ENCODE data around the gene PLEKHA7. TPM values are rescaled to one million over a fixed set of nuclear protein-coding genes. Genes with fewer than 3 reads are reported as not detected.

The PLEKHA7 gene
- total and polyA plus RNA-seq, 2 of the 13 experiments (the other 11 are each of a cell fraction or from before 2014, with no cell fraction given): 17.5 to 18.7 TPM

DNA sequence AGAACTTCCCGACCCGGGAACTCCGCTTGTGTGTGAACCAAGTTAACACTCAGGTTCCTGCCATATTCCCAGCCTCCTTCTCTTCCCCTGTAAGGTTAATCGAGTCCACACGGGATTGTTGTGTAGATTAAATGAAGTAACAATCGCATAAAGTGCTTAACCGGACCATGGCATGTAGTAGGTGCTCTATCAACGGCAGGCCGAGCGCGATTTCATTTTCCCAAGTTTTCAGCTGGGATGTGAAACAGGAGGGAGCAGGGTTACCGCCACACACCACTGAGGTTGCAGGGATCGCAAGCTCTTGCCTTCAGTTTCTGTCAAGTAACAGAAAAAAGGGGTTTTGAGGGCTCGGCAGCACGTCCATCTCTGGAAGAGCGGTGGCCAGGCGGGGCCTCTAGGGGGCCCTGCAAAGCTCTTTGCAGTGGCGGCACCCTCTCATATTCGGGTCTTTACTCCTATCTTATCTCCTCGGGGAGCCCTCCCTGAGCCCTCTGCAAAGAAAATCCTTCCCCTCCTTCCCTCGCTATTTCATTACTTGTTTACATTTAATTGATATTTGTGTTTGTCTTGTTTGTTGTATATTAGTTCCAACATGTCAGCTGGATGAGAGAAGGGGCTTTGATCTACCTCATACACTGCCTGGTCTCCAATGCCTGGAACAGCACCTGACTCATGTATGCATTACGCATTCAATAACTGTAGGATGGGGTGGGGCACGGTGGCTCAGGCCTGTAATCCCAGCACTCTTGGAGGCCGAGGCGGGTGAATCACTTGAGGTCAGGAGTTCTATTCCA, 816 bp upstream of the PLEKHA7 start (continued):
- TF ChIP-seq KLF13 (CRISPR knock-in tag; IDR thresholded peaks at IDR 0.05) (no peak), TAF15 (IDR thresholded peaks at IDR 0.05; ENCODE audit: low read depth, low read length, poor library complexity, severe bottlenecking) (no peak), ZMYM3 (CRISPR knock-in tag; IDR thresholded peaks at IDR 0.05) (0 out of 2 replicates have a peak, but pooled peaks have one; percentile 27), ZNF781 (CRISPR knock-in tag; IDR thresholded peaks at IDR 0.05; ENCODE audit: borderline replicate concordance, not compliant biosample characterization) (peak; percentile 23), RAD21 (CRISPR knock-in tag; IDR thresholded peaks at IDR 0.05) (peak; percentile 38; the same call in 1 of the 2 replicates), PAWR (CRISPR knock-in tag; IDR thresholded peaks at IDR 0.05; ENCODE audit: borderline replicate concordance) (no peak)
- TF ChIP-seq, protein P1, sequence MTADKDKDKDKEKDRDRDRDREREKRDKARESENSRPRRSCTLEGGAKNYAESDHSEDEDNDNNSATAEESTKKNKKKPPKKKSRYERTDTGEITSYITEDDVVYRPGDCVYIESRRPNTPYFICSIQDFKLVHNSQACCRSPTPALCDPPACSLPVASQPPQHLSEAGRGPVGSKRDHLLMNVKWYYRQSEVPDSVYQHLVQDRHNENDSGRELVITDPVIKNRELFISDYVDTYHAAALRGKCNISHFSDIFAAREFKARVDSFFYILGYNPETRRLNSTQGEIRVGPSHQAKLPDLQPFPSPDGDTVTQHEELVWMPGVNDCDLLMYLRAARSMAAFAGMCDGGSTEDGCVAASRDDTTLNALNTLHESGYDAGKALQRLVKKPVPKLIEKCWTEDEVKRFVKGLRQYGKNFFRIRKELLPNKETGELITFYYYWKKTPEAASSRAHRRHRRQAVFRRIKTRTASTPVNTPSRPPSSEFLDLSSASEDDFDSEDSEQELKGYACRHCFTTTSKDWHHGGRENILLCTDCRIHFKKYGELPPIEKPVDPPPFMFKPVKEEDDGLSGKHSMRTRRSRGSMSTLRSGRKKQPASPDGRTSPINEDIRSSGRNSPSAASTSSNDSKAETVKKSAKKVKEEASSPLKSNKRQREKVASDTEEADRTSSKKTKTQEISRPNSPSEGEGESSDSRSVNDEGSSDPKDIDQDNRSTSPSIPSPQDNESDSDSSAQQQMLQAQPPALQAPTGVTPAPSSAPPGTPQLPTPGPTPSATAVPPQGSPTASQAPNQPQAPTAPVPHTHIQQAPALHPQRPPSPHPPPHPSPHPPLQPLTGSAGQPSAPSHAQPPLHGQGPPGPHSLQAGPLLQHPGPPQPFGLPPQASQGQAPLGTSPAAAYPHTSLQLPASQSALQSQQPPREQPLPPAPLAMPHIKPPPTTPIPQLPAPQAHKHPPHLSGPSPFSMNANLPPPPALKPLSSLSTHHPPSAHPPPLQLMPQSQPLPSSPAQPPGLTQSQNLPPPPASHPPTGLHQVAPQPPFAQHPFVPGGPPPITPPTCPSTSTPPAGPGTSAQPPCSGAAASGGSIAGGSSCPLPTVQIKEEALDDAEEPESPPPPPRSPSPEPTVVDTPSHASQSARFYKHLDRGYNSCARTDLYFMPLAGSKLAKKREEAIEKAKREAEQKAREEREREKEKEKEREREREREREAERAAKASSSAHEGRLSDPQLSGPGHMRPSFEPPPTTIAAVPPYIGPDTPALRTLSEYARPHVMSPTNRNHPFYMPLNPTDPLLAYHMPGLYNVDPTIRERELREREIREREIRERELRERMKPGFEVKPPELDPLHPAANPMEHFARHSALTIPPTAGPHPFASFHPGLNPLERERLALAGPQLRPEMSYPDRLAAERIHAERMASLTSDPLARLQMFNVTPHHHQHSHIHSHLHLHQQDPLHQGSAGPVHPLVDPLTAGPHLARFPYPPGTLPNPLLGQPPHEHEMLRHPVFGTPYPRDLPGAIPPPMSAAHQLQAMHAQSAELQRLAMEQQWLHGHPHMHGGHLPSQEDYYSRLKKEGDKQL (CRISPR knock-in tag; IDR thresholded peaks at IDR 0.05; ENCODE audit: low read depth): no peak
- TF ChIP-seq, protein P2, sequence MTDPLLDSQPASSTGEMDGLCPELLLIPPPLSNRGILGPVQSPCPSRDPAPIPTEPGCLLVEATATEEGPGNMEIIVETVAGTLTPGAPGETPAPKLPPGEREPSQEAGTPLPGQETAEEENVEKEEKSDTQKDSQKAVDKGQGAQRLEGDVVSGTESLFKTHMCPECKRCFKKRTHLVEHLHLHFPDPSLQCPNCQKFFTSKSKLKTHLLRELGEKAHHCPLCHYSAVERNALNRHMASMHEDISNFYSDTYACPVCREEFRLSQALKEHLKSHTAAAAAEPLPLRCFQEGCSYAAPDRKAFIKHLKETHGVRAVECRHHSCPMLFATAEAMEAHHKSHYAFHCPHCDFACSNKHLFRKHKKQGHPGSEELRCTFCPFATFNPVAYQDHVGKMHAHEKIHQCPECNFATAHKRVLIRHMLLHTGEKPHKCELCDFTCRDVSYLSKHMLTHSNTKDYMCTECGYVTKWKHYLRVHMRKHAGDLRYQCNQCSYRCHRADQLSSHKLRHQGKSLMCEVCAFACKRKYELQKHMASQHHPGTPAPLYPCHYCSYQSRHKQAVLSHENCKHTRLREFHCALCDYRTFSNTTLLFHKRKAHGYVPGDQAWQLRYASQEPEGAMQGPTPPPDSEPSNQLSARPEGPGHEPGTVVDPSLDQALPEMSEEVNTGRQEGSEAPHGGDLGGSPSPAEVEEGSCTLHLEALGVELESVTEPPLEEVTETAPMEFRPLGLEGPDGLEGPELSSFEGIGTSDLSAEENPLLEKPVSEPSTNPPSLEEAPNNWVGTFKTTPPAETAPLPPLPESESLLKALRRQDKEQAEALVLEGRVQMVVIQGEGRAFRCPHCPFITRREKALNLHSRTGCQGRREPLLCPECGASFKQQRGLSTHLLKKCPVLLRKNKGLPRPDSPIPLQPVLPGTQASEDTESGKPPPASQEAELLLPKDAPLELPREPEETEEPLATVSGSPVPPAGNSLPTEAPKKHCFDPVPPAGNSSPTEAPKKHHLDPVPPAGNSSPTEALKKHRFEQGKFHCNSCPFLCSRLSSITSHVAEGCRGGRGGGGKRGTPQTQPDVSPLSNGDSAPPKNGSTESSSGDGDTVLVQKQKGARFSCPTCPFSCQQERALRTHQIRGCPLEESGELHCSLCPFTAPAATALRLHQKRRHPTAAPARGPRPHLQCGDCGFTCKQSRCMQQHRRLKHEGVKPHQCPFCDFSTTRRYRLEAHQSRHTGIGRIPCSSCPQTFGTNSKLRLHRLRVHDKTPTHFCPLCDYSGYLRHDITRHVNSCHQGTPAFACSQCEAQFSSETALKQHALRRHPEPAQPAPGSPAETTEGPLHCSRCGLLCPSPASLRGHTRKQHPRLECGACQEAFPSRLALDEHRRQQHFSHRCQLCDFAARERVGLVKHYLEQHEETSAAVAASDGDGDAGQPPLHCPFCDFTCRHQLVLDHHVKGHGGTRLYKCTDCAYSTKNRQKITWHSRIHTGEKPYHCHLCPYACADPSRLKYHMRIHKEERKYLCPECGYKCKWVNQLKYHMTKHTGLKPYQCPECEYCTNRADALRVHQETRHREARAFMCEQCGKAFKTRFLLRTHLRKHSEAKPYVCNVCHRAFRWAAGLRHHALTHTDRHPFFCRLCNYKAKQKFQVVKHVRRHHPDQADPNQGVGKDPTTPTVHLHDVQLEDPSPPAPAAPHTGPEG (CRISPR knock-in tag; IDR thresholded peaks at IDR 0.05): 0 out of 2 replicates have a peak, but pooled peaks have one; percentile 52
- TF ChIP-seq, protein P3, sequence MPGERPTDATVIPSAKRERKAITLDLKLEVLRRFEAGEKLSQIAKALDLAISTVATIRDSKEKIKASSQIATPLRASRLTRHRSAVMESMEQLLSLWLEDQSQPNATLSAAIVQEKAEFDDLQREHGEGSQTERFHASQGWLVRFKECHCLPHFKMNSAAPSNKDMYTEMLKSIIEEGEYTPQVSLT (CRISPR knock-in tag; IDR thresholded peaks at IDR 0.05; ENCODE audit: borderline replicate concordance, low read depth): no peak
- TF ChIP-seq, protein P4, sequence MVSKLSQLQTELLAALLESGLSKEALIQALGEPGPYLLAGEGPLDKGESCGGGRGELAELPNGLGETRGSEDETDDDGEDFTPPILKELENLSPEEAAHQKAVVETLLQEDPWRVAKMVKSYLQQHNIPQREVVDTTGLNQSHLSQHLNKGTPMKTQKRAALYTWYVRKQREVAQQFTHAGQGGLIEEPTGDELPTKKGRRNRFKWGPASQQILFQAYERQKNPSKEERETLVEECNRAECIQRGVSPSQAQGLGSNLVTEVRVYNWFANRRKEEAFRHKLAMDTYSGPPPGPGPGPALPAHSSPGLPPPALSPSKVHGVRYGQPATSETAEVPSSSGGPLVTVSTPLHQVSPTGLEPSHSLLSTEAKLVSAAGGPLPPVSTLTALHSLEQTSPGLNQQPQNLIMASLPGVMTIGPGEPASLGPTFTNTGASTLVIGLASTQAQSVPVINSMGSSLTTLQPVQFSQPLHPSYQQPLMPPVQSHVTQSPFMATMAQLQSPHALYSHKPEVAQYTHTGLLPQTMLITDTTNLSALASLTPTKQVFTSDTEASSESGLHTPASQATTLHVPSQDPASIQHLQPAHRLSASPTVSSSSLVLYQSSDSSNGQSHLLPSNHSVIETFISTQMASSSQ (IDR thresholded peaks at IDR 0.05; ENCODE audit: low read depth): no peak
- TF ChIP-seq, protein P4 (CRISPR knock-in tag; IDR thresholded peaks at IDR 0.05; ENCODE audit: borderline replicate concordance): no peak
